Body of pancreas (tissue), 4 donors: Measurements from ENCODE around the gene ELOVL7. TPM values are rescaled to one million over a fixed set of nuclear protein-coding genes. Genes with fewer than 3 reads are reported as not detected.
"Not testable (repeated sequence)": the region's sequence is repeated elsewhere in the genome, so short reads cannot be mapped to it uniquely, and the experiment has no call there.

Experiments used
- ATAC-seq: fragments of 150-250 bp; one replicate; pipeline ENCODE4 v1.9.1; 2016
- DNase-seq, 4 donors: peaks; one replicate each; pipeline ENCODE4 v3.0.0-alpha.2; 2019
- H3K27ac ChIP-seq, 4 donors: fragments of 200-600 bp; sonication (generic); 1 replicate in 3 of 4; 2 replicates in 1 of 4; pipeline versions ENCODE4 v1.5.1 to v1.6.1; 2016 to 2019; ENCODE audit warnings: mild to moderate bottlenecking in 1 of 4, mixed read lengths in 1 of 4, moderate library complexity in 1 of 4
- H3K27me3 ChIP-seq, 2 donors: fragments of 200-600 bp; sonication (generic); one replicate each; pipeline ENCODE4 v1.6.0; 2016; ENCODE audit warnings: mild to moderate bottlenecking in 1 of 2
- H3K36me3 ChIP-seq, 2 donors: fragments of 200-600 bp; sonication (generic); replicated peaks in 1 of 2; 2 replicates each; pipeline ENCODE4 v1.5.1; 2016; ENCODE audit warnings: low read depth in 2 of 2; ENCODE audit not compliant: insufficient read depth in 1 of 2
- H3K4me1 ChIP-seq: fragments of 200-600 bp; sonication (generic); one replicate; pipeline ENCODE4 v1.6.0; 2016
- H3K4me3 ChIP-seq, 2 donors: fragments of 200-600 bp; sonication (generic); 1 replicate in 1 of 2; 2 replicates in 1 of 2; pipeline ENCODE4 v1.5.1; 2016 to 2019
- H3K9me3 ChIP-seq, 3 donors: fragments of 200-600 bp; sonication (generic); 1 replicate in 2 of 3; 2 replicates in 1 of 3; pipeline ENCODE4 v1.5.1; 2016
- CTCF ChIP-seq, 7 experiments: fragments of 450-650 bp in 4 of 7; fragments of 200-600 bp in 3 of 7; sonication (generic) in 3 of 7; IDR thresholded peaks; one replicate each; pipeline ENCODE4 v1.5.1; 2016 to 2019; ENCODE audit warnings: antibody characterized with exemption in 7 of 7
- POLR2A ChIP-seq, 3 donors: fragments of 450-650 bp; IDR thresholded peaks; one replicate each; pipeline ENCODE4 v1.6.1; 2016; ENCODE audit warnings: antibody characterized with exemption in 3 of 3, mild to moderate bottlenecking in 2 of 3
- WGBS, 2 donors: methylation state at CpG; one replicate each; pipeline ENCODE4 v1.1.5; 2017; 5-methylcytosine and 5-hydroxymethylcytosine counted together
- intact Hi-C: fragments of 100-400 bp; cut with DNase I; formaldehyde crosslinking; loops from one replicate; pipeline ENCODE4 v1.15.1; 2023
- total RNA-seq, 2 donors: library from RNA; depleted of rRNA; stranded (reverse); fragments of >200 nt; gene quantifications; one replicate each; pipeline ENCODE4 v1.1.0, GENCODE V29; 2016

Gene ELOVL7
- total RNA-seq, 2 donors from 2014 or later = 2.6 to 7.5 TPM

DNA sequence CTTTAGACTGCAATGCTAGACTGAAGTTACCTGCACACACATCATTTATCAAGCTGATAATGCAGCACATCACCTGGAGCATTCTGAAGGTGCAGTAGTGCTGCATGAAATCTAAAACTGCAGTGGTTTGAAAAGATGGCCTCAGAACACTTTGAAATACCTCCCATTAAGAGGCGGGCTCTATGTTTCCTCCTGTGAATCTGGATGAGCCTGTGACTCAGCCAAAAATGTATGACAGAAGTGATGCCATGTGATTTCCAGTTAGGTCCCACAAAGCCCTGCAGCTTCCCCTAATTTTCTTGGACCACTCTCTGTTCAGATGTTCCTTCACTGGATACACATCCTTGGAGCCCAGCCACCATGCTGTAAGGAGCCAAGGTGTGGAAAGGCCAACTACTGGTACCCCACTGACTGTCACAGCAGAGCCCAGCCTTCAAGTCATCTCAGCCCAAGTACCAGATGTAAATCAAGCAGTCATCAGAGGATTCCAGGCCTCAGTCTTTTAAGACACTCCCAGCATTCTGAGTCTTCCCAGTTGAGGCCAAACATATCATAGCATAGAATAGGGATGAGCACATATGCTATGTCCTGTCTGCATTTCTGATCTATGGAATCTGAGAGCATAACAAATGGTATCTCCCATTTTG is 116.9 kb downstream of the ELOVL7 start:
- ATAC-seq (no peak), DNase-seq (no peak)
- no peaks in the 10 kb centered on the region for H3K36me3 ChIP-seq
- WGBS, 2 donors = 90% methylated on average over 1 of the region's 1 CpG
- no peaks in the 10 kb centered on the region for H3K4me1 ChIP-seq
- no peaks in the 10 kb centered on the region for H3K27me3 ChIP-seq
- no peak for TF ChIP-seq POLR2A (IDR thresholded peaks at IDR 0.05)
- TF ChIP-seq CTCF (IDR thresholded peaks at IDR 0.05) = no peak
- H3K4me3 ChIP-seq = no peak overlapping the region
- H3K27ac ChIP-seq = no peak overlapping the region
- intact Hi-C loops = no loop called here
- no peaks in the 10 kb centered on the region for H3K9me3 ChIP-seq

DNA sequence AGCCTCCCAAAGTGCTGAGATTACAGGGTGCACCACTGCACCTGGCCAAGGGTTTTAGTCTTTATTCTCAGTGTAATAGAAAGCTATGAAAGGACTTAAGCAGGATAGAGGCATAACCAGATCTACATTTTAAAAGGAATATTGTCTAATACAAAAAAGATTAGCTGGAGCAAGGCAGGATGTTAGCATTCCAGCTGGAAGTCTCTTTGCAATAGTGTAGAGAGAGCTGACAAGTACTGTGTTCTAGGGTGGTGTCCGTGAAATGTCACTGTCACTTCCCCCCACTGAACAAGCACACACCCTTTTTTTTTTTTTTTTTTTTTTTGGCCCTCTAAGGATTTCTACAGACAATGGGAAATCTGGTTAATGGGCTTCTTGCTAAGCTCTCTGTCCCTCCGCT is 119.9 kb downstream of the ELOVL7 start:
- TF ChIP-seq POLR2A (IDR thresholded peaks at IDR 0.05) = no peak
- no peak for TF ChIP-seq CTCF (IDR thresholded peaks at IDR 0.05)
- H3K9me3 ChIP-seq = no peaks in the 10 kb centered on the region
- 67 to 71% methylated on average over 2 of the region's 2 CpGs for WGBS, 2 donors
- no peak overlapping the region for H3K4me3 ChIP-seq
- H3K4me1 ChIP-seq = no peaks in the 10 kb centered on the region
- H3K27me3 ChIP-seq = no peaks in the 10 kb centered on the region
- no peaks in the 10 kb centered on the region for H3K36me3 ChIP-seq
- intact Hi-C loops = no loop called here
- ATAC-seq (no peak), DNase-seq (no peak)
- no peak overlapping the region for H3K27ac ChIP-seq

DNA sequence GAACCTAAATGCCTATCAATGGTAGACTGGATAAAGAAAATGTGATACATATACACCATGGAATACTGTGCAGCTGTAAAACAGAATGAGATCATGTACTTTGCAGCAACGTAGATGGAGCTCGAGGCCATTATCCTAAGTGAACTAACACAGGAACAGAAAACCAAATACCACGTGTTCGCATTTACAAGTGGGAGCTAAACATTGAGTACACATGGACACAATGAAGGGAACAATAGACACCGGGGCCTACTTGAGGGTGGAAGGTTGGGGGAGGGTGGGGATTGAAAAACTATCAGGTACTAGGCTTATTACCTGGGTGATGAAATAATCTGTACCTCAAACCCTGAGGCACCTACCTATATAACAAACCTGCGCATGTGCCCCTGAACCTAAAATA is 121.7 kb downstream of the ELOVL7 start:
- intact Hi-C loops = no loop called here
- 52 to 57% methylated on average over 6 of the region's 6 CpGs for WGBS, 2 donors
- H3K4me3 ChIP-seq = no peak overlapping the region
- DNase-seq (no peak), ATAC-seq (no peak)
- H3K27ac ChIP-seq = no peak overlapping the region
- TF ChIP-seq CTCF (IDR thresholded peaks at IDR 0.05) (no peak), POLR2A (IDR thresholded peaks at IDR 0.05) (no peak)
- H3K4me1 ChIP-seq = no peaks in the 10 kb centered on the region
- H3K27me3 ChIP-seq = no peaks in the 10 kb centered on the region
- H3K36me3 ChIP-seq = no peaks in the 10 kb centered on the region
- H3K9me3 ChIP-seq = no peaks in the 10 kb centered on the region

DNA sequence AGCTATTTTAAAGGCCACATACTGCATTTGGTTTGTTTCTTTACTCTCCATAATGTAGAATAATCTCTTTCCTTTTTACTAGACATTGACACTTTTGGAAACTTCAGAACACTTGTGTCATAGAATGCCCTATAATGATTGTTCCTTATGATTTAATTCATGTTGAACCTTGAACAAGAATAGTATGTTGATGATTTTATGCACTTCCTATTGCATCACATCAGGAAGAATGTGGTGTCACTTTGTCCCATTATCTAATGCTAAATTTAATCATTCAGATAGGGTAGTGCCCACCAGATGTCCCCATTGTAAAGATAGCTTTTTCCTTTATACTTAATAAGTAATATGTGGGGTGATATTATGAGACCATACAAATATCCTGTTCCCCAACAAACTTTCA is 124.7 kb downstream of the ELOVL7 start:
- H3K4me3 ChIP-seq = no peak overlapping the region
- intact Hi-C loops = no loop called here
- no peak overlapping the region for H3K27ac ChIP-seq
- no peaks in the 10 kb centered on the region for H3K9me3 ChIP-seq
- no peaks in the 10 kb centered on the region for H3K36me3 ChIP-seq
- no peaks in the 10 kb centered on the region for H3K27me3 ChIP-seq
- no peak for DNase-seq
- no peak for TF ChIP-seq CTCF (IDR thresholded peaks at IDR 0.05)
- TF ChIP-seq POLR2A (IDR thresholded peaks at IDR 0.05) = no peak
- H3K4me1 ChIP-seq = no peaks in the 10 kb centered on the region
- ATAC-seq = no peak

- ATAC-seq (no peak), DNase-seq (no peak)
- Histone ChIP-seq H3K27me3 (no peaks in the 10 kb centered on the region), H3K36me3 (no peaks in the 10 kb centered on the region), H3K9me3 (no peaks in the 10 kb centered on the region), H3K4me3 (no peak overlapping the region), H3K27ac (no peak overlapping the region), H3K4me1 (no peaks in the 10 kb centered on the region)
- WGBS, 2 donors = 82 to 88% methylated on average over 3 of the region's 3 CpGs
- intact Hi-C loops = no loop called here
- no peak for TF ChIP-seq CTCF (IDR thresholded peaks at IDR 0.05)
- TF ChIP-seq POLR2A (IDR thresholded peaks at IDR 0.05) = no peak
Observed at GRCh38 chr5:60718166-60718892, 125.7 kb downstream of the ELOVL7 start.

DNA sequence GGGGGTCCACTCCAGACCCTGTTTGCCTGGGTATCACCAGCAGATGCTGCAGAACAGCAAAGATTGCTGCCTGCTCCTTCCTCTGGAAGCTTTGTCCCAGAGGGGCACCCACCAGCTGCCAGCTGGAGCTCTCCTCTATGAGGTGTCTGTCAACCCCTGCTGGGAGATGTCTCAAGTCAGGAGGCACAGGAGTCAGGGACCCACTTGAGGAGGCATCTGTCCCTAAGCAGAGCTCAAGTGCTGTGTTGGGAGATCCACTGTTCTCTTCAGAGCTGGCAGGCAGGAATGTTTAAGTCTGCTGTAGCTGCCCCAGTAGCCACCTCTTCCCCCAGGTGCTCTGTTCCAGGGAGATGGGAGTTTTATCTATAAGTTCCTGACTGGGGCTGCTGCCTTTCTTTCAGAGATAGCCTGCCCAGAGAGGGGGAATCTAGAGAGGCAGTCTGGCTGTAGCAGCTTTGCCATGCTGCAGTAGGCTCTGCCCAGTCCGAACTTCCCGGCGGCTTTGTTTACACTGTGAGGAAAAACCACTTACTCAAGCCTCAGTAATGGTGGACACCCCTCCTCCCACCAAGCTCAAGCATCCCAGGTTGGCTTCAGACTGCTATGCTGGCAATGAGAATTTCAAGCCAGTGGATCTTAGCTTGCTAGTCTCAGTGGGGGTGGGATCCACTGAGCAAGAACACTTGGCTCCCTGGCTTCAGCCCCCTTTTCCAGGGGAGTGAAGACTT is 128.7 kb downstream of the ELOVL7 start:
- ATAC-seq, H3K36me3 ChIP-seq, intact Hi-C loops, H3K27ac ChIP-seq, DNase-seq, H3K27me3 ChIP-seq, H3K9me3 ChIP-seq, H3K4me1 ChIP-seq, H3K4me3 ChIP-seq: not testable (repeated sequence)
- WGBS, 2 donors = 64 to 80% methylated on average over 1 to 3 of the region's 3 CpGs
